Ishikawa (cell line): ENCODE measurements around the gene SBK1.

Experiments used
- CEBPB ChIP-seq: IDR thresholded peaks from 2 replicates; pipeline ENCODE4 v1.6.1; 2012
- CREB1 ChIP-seq: IDR thresholded peaks from 2 replicates; pipeline ENCODE4 v1.6.1; 2012; ENCODE audit warnings: low read depth
- EGR1 ChIP-seq: IDR thresholded peaks from 2 replicates; pipeline ENCODE4 v1.6.1; 2012
- EP300 ChIP-seq: IDR thresholded peaks from 2 replicates; pipeline ENCODE4 v1.6.1; 2012; ENCODE audit warnings: borderline replicate concordance
- MAX ChIP-seq: IDR thresholded peaks from 2 replicates; pipeline ENCODE4 v1.6.1; 2012
- RAD21 ChIP-seq: IDR thresholded peaks from 2 replicates; pipeline ENCODE4 v1.6.1; 2012; ENCODE audit warnings: low read depth
- REST ChIP-seq: IDR thresholded peaks from 2 replicates; pipeline ENCODE4 v1.6.1; 2012; ENCODE audit warnings: low read depth, mild to moderate bottlenecking
- TAF1 ChIP-seq: IDR thresholded peaks from 2 replicates; pipeline ENCODE4 v1.6.1; 2012; ENCODE audit warnings: low read depth, mild to moderate bottlenecking
- TCF12 ChIP-seq: IDR thresholded peaks from 2 replicates; pipeline ENCODE4 v1.6.1; 2012; ENCODE audit warnings: low read depth
- ZBTB7A ChIP-seq: IDR thresholded peaks from 2 replicates; pipeline ENCODE4 v1.6.1; 2012; ENCODE audit warnings: low read depth
- TF ChIP-seq, protein P1 (sequence below): IDR thresholded peaks from 2 replicates; pipeline ENCODE4 v1.6.1; 2012

DNA sequence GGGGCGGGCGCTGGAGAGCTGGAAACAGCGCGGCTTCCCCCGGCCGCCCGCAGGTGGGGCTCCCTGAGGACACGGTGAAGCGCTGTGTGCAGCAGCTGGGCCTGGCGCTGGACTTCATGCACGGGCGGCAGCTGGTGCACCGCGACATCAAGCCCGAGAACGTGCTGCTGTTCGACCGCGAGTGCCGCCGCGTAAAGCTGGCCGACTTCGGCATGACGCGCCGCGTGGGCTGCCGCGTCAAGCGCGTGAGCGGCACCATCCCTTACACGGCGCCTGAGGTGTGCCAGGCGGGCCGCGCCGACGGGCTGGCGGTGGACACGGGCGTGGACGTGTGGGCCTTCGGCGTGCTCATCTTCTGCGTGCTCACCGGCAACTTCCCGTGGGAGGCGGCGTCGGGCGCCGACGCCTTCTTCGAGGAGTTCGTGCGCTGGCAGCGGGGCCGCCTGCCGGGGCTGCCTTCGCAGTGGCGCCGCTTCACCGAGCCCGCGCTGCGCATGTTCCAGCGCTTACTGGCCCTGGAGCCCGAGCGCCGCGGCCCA lies 27.8 kb downstream of the SBK1 start:
- TF ChIP-seq RAD21, result no peak
- TF ChIP-seq REST, result no peak
- no peak for TF ChIP-seq TCF12
- TF ChIP-seq MAX, result no peak
- no peak for TF ChIP-seq CEBPB
- TF ChIP-seq ZBTB7A, result no peak
- TF ChIP-seq, protein P1, sequence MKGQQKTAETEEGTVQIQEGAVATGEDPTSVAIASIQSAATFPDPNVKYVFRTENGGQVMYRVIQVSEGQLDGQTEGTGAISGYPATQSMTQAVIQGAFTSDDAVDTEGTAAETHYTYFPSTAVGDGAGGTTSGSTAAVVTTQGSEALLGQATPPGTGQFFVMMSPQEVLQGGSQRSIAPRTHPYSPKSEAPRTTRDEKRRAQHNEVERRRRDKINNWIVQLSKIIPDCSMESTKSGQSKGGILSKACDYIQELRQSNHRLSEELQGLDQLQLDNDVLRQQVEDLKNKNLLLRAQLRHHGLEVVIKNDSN, result no peak
- TF ChIP-seq EGR1, result no peak
- TF ChIP-seq TAF1, result no peak
- no peak for TF ChIP-seq EP300
- TF ChIP-seq CREB1, result no peak
